ENCODE data around the gene FBN1.

FBN1 gene

DNA sequence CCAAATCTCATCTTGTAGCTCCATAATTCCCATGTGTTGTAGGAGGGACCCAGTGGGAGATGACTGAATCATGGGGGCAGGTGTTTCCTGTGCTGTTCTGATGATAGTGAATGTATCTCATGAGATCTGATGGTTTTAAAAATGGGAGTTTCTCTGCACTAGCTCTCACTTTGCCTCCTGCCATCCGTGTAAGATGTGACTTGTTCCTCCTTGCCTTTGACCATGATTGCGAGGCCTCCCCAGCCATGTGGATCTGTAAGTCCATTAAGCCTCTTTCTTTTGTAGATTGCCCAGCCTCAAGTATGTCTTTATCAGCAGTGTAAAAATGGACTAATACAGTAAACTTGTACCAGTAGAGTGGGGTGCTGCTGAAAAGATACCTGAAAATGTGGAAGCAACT lies 269.7 kb downstream of the FBN1 start (continued):
- TF ChIP-seq, protein P1, sequence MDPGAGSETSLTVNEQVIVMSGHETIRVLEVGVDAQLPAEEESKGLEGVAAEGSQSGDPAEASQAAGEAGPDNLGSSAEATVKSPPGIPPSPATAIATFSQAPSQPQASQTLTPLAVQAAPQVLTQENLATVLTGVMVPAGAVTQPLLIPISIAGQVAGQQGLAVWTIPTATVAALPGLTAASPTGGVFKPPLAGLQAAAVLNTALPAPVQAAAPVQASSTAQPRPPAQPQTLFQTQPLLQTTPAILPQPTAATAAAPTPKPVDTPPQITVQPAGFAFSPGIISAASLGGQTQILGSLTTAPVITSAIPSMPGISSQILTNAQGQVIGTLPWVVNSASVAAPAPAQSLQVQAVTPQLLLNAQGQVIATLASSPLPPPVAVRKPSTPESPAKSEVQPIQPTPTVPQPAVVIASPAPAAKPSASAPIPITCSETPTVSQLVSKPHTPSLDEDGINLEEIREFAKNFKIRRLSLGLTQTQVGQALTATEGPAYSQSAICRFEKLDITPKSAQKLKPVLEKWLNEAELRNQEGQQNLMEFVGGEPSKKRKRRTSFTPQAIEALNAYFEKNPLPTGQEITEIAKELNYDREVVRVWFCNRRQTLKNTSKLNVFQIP (CRISPR knock-in tag; IDR thresholded peaks at IDR 0.05; ENCODE audit: borderline replicate concordance, low read depth) = no peak
- TF ChIP-seq BACH2 (CRISPR knock-in tag; IDR thresholded peaks at IDR 0.05; ENCODE audit: borderline replicate concordance) = no peak
- TF ChIP-seq, protein P2, sequence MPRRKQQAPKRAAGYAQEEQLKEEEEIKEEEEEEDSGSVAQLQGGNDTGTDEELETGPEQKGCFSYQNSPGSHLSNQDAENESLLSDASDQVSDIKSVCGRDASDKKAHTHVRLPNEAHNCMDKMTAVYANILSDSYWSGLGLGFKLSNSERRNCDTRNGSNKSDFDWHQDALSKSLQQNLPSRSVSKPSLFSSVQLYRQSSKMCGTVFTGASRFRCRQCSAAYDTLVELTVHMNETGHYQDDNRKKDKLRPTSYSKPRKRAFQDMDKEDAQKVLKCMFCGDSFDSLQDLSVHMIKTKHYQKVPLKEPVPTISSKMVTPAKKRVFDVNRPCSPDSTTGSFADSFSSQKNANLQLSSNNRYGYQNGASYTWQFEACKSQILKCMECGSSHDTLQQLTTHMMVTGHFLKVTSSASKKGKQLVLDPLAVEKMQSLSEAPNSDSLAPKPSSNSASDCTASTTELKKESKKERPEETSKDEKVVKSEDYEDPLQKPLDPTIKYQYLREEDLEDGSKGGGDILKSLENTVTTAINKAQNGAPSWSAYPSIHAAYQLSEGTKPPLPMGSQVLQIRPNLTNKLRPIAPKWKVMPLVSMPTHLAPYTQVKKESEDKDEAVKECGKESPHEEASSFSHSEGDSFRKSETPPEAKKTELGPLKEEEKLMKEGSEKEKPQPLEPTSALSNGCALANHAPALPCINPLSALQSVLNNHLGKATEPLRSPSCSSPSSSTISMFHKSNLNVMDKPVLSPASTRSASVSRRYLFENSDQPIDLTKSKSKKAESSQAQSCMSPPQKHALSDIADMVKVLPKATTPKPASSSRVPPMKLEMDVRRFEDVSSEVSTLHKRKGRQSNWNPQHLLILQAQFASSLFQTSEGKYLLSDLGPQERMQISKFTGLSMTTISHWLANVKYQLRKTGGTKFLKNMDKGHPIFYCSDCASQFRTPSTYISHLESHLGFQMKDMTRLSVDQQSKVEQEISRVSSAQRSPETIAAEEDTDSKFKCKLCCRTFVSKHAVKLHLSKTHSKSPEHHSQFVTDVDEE (CRISPR knock-in tag; IDR thresholded peaks at IDR 0.05) = no peak
- TF ChIP-seq GLIS3 (CRISPR knock-in tag; IDR thresholded peaks at IDR 0.05) = no peak

DNA sequence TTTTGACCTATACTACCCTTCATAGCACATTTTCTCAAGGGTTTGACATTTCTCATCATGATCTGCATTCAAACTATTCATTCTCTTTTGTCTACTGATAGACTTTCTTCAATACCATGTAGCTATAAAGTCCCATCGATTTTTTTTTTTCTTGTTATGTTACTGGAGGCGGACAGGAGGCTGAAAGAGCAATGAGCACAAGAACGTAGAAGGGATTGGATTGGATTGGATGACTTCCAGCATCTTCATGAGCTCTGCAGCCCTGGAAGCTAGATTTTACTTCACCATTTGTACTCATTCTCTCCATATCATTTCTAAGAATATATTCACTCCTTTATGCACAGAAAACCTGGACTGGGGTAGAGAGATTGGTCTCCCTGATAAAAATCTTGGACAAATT lies 271.0 kb downstream of the FBN1 start:
- TF ChIP-seq CSDC2 (CRISPR knock-in tag; IDR thresholded peaks at IDR 0.05) (no peak), SNAI2 (CRISPR knock-in tag; IDR thresholded peaks at IDR 0.05) (no peak), ESRRG (CRISPR knock-in tag; IDR thresholded peaks at IDR 0.05) (no peak), ZFP3 (CRISPR knock-in tag; IDR thresholded peaks at IDR 0.05) (no peak), OSR1 (CRISPR knock-in tag; IDR thresholded peaks at IDR 0.05) (no peak), ZNF70 (CRISPR knock-in tag; IDR thresholded peaks at IDR 0.05) (no peak), ZNF565 (CRISPR knock-in tag; conservative IDR thresholded peaks at IDR 0.05; ENCODE audit: low read depth) (no peak), TCF4 (CRISPR knock-in tag; IDR thresholded peaks at IDR 0.05; ENCODE audit: borderline replicate concordance) (no peak), BACH2 (CRISPR knock-in tag; IDR thresholded peaks at IDR 0.05; ENCODE audit: borderline replicate concordance) (no peak), TOX (CRISPR knock-in tag; IDR thresholded peaks at IDR 0.05; ENCODE audit: borderline replicate concordance) (no peak)
- TF ChIP-seq, protein P2 (CRISPR knock-in tag; IDR thresholded peaks at IDR 0.05) = no peak
- TF ChIP-seq, protein P3, sequence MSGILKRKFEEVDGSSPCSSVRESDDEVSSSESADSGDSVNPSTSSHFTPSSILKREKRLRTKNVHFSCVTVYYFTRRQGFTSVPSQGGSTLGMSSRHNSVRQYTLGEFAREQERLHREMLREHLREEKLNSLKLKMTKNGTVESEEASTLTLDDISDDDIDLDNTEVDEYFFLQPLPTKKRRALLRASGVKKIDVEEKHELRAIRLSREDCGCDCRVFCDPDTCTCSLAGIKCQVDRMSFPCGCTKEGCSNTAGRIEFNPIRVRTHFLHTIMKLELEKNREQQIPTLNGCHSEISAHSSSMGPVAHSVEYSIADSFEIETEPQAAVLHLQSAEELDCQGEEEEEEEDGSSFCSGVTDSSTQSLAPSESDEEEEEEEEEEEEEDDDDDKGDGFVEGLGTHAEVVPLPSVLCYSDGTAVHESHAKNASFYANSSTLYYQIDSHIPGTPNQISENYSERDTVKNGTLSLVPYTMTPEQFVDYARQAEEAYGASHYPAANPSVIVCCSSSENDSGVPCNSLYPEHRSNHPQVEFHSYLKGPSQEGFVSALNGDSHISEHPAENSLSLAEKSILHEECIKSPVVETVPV (CRISPR knock-in tag; IDR thresholded peaks at IDR 0.05) = no peak
- TF ChIP-seq, protein P4, sequence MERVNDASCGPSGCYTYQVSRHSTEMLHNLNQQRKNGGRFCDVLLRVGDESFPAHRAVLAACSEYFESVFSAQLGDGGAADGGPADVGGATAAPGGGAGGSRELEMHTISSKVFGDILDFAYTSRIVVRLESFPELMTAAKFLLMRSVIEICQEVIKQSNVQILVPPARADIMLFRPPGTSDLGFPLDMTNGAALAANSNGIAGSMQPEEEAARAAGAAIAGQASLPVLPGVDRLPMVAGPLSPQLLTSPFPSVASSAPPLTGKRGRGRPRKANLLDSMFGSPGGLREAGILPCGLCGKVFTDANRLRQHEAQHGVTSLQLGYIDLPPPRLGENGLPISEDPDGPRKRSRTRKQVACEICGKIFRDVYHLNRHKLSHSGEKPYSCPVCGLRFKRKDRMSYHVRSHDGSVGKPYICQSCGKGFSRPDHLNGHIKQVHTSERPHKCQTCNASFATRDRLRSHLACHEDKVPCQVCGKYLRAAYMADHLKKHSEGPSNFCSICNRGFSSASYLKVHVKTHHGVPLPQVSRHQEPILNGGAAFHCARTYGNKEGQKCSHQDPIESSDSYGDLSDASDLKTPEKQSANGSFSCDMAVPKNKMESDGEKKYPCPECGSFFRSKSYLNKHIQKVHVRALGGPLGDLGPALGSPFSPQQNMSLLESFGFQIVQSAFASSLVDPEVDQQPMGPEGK (CRISPR knock-in tag; IDR thresholded peaks at IDR 0.05; ENCODE audit: borderline replicate concordance) = no peak
- TF ChIP-seq, protein P5, sequence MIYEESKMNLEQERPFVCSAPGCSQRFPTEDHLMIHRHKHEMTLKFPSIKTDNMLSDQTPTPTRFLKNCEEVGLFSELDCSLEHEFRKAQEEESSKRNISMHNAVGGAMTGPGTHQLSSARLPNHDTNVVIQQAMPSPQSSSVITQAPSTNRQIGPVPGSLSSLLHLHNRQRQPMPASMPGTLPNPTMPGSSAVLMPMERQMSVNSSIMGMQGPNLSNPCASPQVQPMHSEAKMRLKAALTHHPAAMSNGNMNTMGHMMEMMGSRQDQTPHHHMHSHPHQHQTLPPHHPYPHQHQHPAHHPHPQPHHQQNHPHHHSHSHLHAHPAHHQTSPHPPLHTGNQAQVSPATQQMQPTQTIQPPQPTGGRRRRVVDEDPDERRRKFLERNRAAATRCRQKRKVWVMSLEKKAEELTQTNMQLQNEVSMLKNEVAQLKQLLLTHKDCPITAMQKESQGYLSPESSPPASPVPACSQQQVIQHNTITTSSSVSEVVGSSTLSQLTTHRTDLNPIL (CRISPR knock-in tag; IDR thresholded peaks at IDR 0.05; ENCODE audit: low read depth) = no peak
- peak; percentile 28 for ATAC-seq

DNA sequence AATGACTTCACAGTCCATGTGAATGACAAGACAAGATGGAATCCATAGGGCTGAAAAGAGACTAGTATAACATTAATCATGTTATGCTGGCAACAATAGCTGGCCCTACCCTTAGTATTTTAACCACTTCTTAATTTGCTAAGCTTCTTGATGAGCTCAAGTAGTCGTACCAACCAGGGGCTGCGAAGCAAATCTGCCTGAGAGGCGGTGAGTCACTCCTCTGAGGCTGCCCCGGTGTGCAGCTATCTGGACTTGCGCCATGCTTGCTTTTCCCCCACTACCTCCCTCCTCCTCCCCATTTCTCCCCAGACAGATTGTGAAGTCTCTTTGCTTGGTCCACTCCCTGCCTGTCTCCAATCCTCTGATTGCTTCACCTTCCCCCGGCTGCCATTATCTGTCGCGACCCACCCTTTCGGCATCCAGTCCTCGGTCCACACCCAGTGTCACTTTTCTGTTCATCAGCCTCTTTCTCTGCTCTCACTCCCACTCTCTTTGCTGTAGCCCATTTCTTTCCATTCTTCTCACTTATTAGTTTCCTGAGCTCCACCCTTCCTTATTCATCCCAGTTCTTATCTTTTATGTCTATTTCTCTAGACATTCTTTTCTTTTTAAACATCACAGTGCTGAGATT lies 271.6 kb downstream of the FBN1 start:
- TF ChIP-seq OSR1 (CRISPR knock-in tag; IDR thresholded peaks at IDR 0.05) (no peak), ZNF70 (CRISPR knock-in tag; IDR thresholded peaks at IDR 0.05) (no peak), ZNF8 (CRISPR knock-in tag; IDR thresholded peaks at IDR 0.05) (no peak), GLIS3 (CRISPR knock-in tag; IDR thresholded peaks at IDR 0.05) (no peak), ZC3H10 (CRISPR knock-in tag; IDR thresholded peaks at IDR 0.05) (no peak), ARNTL (CRISPR knock-in tag; IDR thresholded peaks at IDR 0.05; ENCODE audit: borderline replicate concordance, low read depth) (no peak), ISL1 (CRISPR knock-in tag; IDR thresholded peaks at IDR 0.05) (no peak), ZFP30 (CRISPR knock-in tag; IDR thresholded peaks at IDR 0.05) (no peak), ZFP3 (CRISPR knock-in tag; IDR thresholded peaks at IDR 0.05) (no peak)
- TF ChIP-seq, protein P3 (CRISPR knock-in tag; IDR thresholded peaks at IDR 0.05) = no peak
- ATAC-seq = peak; percentile 91
